ENCODE data around the gene THBS4. TPM values are rescaled to one million over a fixed set of nuclear protein-coding genes. Genes with fewer than 3 reads are reported as not detected.
A peak's percentile ranks its signal among the peaks of the same experiment; 100 is the strongest.
"Not testable (repeated sequence)": the region's sequence is repeated elsewhere in the genome, so short reads cannot be mapped to it uniquely, and the experiment has no call there.

THBS4 gene
- total RNA-seq, 1 experiment from 2014 or later = 0.48 TPM

GRCh38 chr5:80068775-80069174 is 33.6 kb downstream of the THBS4 start:
- in situ Hi-C loops (cut with HindIII; ENCODE audit: low pct_unique_long_range_greater_than_20kb, low sequenced_read_pairs) = no loop called here
- DNase-seq (ENCODE audit: low read depth, low spot score) = no peak

GRCh38 chr5:80069251-80069800 is 34.2 kb downstream of the THBS4 start:
- in situ Hi-C loops (cut with HindIII; ENCODE audit: low pct_unique_long_range_greater_than_20kb, low sequenced_read_pairs) = no loop called here
- DNase-seq (ENCODE audit: low read depth, low spot score) = no peak

- in situ Hi-C loops (cut with HindIII; ENCODE audit: low pct_unique_long_range_greater_than_20kb, low sequenced_read_pairs) = no loop called here
- DNase-seq (ENCODE audit: low read depth, low spot score) = no peak
These were observed 34.8 kb downstream of the THBS4 start for GRCh38 chr5:80069918-80070318.

DNA sequence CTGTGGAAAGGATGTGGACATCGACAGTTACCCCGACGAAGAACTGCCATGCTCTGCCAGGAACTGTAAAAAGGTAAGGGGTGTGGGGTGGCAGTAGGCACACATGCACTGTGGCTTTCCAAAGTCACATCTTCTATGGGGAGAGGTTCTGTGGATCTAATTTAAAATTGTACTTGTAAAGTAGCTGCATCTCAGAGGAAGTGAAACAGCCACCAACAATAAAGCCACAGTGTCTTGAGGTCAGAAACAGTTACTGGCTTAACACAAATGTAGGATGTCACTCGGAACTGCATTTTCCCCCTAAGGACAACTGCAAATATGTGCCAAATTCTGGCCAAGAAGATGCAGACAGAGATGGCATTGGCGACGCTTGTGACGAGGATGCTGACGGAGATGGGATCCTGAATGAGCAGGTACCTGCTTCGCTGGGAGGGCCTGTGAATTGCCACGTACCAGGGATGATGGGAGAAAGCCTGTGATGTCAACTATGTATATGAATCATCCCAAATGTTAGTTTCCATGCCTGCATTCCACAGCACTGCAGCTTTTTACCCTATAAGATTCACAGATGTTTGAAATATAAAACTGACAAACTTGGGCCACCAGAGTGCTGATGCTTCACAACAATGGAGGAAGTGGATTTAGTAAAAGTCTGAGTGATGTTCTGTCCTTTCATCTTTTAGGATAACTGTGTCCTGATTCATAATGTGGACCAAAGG is 35.3 kb downstream of the THBS4 start:
- DNase-seq (ENCODE audit: low read depth, low spot score) = no peak
- in situ Hi-C loops (cut with HindIII; ENCODE audit: low pct_unique_long_range_greater_than_20kb, low sequenced_read_pairs) = no loop called here

- in situ Hi-C loops (cut with HindIII; ENCODE audit: low pct_unique_long_range_greater_than_20kb, low sequenced_read_pairs) = no loop called here
- no peak for DNase-seq (ENCODE audit: low read depth, low spot score)
These were observed 36.4 kb downstream of the THBS4 start for GRCh38 chr5:80071510-80072021.

DNA sequence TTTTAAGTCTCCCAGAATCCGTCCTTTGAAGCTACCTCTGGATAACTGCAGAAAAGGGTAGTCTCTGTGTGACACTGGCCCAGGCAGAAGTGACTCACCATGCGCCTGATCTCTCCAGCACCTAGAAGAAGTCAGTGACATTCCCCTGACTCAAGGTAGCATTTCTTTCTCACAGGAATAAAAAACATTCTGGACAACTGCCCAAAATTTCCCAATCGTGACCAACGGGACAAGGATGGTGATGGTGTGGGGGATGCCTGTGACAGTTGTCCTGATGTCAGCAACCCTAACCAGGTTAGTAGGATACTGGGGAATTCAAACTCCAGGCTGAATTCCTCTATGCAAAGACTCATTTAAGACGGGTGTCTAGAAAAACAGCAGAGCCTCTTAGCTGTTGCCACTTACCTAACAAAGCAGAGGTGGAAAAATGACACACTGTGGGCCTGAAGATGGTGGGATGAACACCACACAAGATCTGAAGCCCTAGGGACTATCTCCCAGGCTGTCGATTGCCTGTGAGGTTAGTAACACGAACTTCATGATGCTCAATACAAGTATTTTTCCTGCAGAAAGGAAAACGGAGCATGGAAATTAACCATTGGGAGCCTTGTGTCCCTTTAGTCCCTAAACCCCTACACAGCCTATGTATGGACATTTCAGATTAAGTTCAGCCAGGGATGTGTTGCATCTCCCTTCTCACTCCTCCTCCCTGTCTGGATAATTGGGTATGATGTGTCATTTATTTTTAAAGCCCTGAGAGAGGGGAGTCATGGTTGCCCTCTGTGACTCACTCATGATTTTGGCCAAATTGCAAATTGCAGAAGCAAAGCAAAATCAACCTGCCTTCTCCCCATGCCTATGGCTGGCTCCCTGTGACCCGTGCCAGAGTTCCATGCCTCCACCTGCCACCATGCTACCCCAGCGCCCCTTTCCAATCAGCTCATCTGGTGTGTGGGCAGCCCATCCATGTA is 37.2 kb downstream of the THBS4 start:
- no peak for DNase-seq (ENCODE audit: low read depth, low spot score)
- in situ Hi-C loops (cut with HindIII; ENCODE audit: low pct_unique_long_range_greater_than_20kb, low sequenced_read_pairs) = no loop called here

DNA sequence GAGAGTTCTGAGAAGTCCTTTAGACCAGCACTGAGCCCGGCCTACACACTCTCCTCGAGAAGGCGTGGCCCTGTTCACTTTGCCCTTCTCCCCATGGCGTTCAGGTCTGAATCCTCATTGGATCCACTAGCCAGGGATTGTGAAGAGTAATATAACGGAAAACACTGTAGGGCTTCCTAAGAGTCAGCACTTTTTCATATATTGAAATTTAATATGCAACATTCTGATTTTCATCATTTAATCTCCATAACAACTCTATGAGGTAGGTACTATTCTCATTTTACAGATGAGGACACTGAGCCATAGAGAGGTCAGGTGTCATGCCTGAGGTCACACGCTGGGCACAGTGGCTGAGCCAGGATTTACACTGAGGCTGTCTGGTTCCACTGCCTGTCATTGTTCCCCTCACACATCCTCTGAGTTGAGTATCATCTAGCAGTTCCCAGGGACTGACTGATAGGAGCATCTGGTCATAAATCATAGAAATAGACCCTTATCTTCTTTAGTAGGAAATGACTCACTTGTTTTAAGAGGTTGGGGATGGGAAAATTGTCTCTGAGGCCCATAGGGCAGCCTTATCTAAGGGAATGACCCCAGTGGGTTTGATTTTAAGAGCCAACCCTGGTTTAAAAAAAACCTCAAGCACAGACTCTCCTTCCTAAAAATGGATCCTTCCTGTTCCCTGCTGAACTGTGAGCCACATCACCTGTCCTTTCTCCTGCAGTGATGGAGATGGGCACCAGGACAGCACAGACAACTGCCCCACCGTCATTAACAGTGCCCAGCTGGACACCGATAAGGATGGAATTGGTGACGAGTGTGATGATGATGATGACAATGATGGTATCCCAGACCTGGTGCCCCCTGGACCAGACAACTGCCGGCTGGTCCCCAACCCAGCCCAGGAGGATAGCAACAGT is 41.2 kb downstream of the THBS4 start:
- no peak for DNase-seq (ENCODE audit: low read depth, low spot score)
- in situ Hi-C loops (cut with HindIII; ENCODE audit: low pct_unique_long_range_greater_than_20kb, low sequenced_read_pairs) = no loop called here

DNA sequence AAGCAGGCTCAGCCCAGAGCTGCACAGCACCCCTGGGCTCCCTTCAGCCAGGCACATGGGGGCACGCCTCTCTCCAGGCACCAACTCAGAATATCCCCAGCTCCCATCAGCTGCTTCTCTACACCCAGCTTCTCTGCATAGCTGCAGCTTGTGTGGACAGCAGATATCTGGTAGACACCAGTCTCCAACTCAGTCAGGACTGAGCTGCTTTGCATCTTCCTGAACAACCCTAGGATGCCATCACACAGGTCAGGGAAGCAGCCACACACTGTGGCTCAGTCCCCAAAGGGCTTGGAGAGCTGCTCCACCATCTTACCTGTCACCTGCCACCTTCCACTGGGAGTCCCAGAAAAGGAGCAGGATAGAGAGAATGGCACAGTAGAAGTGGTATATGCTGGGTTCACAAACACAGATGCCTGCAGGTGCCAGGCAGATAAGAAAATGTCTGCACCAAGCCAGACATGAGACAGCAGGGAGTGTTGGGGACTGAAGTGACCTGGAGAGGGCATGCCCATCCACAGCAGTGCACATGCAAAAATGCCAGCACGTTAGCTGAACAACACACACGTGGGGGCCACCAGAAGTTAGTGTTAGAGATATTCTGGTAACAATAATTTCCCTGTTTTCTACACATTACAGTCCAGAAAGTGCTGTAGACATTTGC is 42.0 kb downstream of the THBS4 start:
- in situ Hi-C loops (cut with HindIII; ENCODE audit: low pct_unique_long_range_greater_than_20kb, low sequenced_read_pairs) = no loop called here
- DNase-seq (ENCODE audit: low read depth, low spot score) = no peak

DNA sequence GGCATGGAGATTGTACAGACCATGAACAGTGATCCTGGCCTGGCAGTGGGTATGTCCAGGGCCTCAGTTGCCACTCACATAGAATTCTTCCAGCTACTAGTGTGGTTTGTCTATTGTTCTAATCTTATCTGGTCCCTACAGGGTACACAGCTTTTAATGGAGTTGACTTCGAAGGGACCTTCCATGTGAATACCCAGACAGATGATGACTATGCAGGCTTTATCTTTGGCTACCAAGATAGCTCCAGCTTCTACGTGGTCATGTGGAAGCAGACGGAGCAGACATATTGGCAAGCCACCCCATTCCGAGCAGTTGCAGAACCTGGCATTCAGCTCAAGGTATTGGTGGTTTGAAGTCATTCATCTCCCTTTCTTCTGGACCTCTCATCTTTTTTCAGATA is 43.8 kb downstream of the THBS4 start:
- in situ Hi-C loops (cut with HindIII; ENCODE audit: low pct_unique_long_range_greater_than_20kb, low sequenced_read_pairs) = no loop called here
- no peak for DNase-seq (ENCODE audit: low read depth, low spot score)

DNA sequence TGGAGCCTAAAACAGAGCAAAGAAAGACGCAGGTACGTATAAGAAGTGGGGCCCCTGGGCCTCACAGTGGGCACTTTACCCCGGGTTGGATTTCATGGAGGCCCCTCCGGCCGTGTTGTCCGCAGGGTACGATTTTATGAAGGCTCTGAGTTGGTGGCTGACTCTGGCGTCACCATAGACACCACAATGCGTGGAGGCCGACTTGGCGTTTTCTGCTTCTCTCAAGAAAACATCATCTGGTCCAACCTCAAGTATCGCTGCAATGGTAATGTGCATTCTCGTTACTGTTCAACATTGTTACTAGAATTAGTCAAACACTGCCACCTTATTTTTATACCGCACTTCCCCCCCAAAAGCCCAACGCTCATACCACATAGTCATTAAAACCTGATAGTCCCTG is 47.1 kb downstream of the THBS4 start:
- in situ Hi-C loops (cut with HindIII; ENCODE audit: low pct_unique_long_range_greater_than_20kb, low sequenced_read_pairs) = no loop called here
- DNase-seq (ENCODE audit: low read depth, low spot score) = no peak

DNA sequence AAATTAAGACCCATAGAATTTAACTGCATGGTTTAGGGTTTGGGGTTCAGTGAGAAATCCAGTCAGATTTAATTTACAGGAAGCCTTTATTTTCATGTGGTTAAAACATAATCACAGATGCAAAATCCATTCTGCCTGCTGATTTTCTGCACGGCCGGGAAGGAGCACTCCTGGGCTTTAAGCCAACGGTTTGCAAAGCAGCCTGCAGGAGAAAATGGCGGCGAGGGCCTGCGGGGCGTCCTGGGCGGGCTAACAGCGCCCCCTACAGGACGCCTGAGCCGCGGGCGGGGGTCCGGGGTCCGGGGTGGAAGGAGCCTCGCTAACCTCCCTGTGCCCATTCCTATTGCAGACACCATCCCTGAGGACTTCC is 47.6 kb downstream of the THBS4 start:
- DNase-seq (ENCODE audit: low read depth, low spot score) = peak; percentile 71
- in situ Hi-C loops (cut with HindIII; ENCODE audit: low pct_unique_long_range_greater_than_20kb, low sequenced_read_pairs) = no loop called here

GRCh38 chr5:80083101-80083890 is 48.1 kb downstream of the THBS4 start:
- in situ Hi-C loops (cut with HindIII; ENCODE audit: low pct_unique_long_range_greater_than_20kb, low sequenced_read_pairs) = no loop called here
- DNase-seq (ENCODE audit: low read depth, low spot score) = peak; percentile 74

GRCh38 chr5:80090884-80091166 is 55.7 kb downstream of the THBS4 start:
- DNase-seq (ENCODE audit: low read depth, low spot score) = no peak
- in situ Hi-C loops (cut with HindIII; ENCODE audit: low pct_unique_long_range_greater_than_20kb, low sequenced_read_pairs) = no loop called here

DNA sequence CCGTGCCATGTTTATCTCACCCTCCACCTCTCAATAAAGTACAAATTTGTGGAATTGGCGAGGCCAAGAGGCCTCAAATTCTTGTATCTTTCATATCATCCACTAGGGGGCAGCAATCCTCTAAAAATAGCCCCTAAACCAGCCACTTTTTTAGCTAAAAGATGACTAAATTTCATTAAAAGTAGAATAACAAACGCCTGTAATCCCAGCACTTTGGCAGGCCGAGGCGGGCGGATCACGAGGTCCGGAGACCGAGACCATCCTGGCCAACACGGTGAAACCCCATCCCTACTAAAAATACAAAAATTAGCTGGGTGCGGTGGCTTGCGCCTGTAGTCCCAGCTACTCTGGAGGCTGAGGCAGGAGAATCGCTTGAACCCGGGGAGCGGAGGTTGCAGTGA is 56.6 kb downstream of the THBS4 start:
- in situ Hi-C loops (cut with HindIII; ENCODE audit: low pct_unique_long_range_greater_than_20kb, low sequenced_read_pairs) = not testable (repeated sequence)
- DNase-seq (ENCODE audit: low read depth, low spot score) = peak; percentile 73

GRCh38 chr5:80092486-80093107 is 57.4 kb downstream of the THBS4 start:
- in situ Hi-C loops (cut with HindIII; ENCODE audit: low pct_unique_long_range_greater_than_20kb, low sequenced_read_pairs) = no loop called here
- DNase-seq (ENCODE audit: low read depth, low spot score) = no peak

GRCh38 chr5:80093796-80094195 is 58.6 kb downstream of the THBS4 start:
- no peak for DNase-seq (ENCODE audit: low read depth, low spot score)
- in situ Hi-C loops (cut with HindIII; ENCODE audit: low pct_unique_long_range_greater_than_20kb, low sequenced_read_pairs) = no loop called here
